Smooth muscle cell (in vitro differentiated cells): ENCODE results near the gene KIAA0232. TPM values are rescaled to one million over a fixed set of nuclear protein-coding genes. Genes with fewer than 3 reads are reported as not detected.

Source experiments
- DNase-seq: peaks from one replicate; lab custom pipeline; 2025; ENCODE audit not compliant: unreplicated experiment; lab: John Stamatoyannopoulos, UW
- H2AFZ ChIP-seq: fragments of 200-600 bp; sonication (generic); 2 replicates; pipeline ENCODE4 v1.6.0; 2016; ENCODE audit warnings: antibody characterized with exemption, low read depth, mild to moderate bottlenecking
- H3F3A ChIP-seq: fragments of 200-600 bp; sonication (generic); 2 replicates; pipeline ENCODE4 v1.6.0; 2017; ENCODE audit warnings: antibody characterized with exemption, low read depth
- H3K27ac ChIP-seq: fragments of 200-600 bp; sonication (generic); 2 replicates; pipeline ENCODE4 v1.5.1; 2016; ENCODE audit warnings: low read depth, mild to moderate bottlenecking
- H3K27me3 ChIP-seq: fragments of 200-600 bp; sonication (generic); 2 replicates; pipeline ENCODE4 v1.6.1; 2016; ENCODE audit warnings: low read depth, mild to moderate bottlenecking
- H3K36me3 ChIP-seq: fragments of 200-600 bp; sonication (generic); 2 replicates; pipeline ENCODE4 v1.5.1; 2016; ENCODE audit warnings: low read depth
- H3K4me1 ChIP-seq: fragments of 200-600 bp; sonication (generic); 2 replicates; pipeline ENCODE4 v1.5.1; 2016; ENCODE audit warnings: low read depth
- H3K4me2 ChIP-seq: fragments of 200-600 bp; sonication (generic); 2 replicates; pipeline ENCODE4 v1.6.0; 2016; ENCODE audit warnings: mild to moderate bottlenecking
- H3K4me3 ChIP-seq: fragments of 200-600 bp; sonication (generic); 2 replicates; pipeline ENCODE4 v1.5.1; 2016; ENCODE audit warnings: mild to moderate bottlenecking
- H3K79me2 ChIP-seq: fragments of 200-600 bp; sonication (generic); 2 replicates; pipeline ENCODE4 v1.6.0; 2016; ENCODE audit warnings: low read depth, mild to moderate bottlenecking
- H3K9ac ChIP-seq: fragments of 200-600 bp; sonication (generic); 2 replicates; pipeline ENCODE4 v1.6.0; 2016; ENCODE audit warnings: low read depth
- H3K9me3 ChIP-seq: fragments of 200-600 bp; sonication (generic); replicated peaks from 2 replicates; pipeline ENCODE4 v1.5.1; 2016; ENCODE audit warnings: low read depth
- H4K20me1 ChIP-seq: fragments of 200-600 bp; sonication (generic); 2 replicates; pipeline ENCODE4 v1.6.0; 2016; ENCODE audit warnings: low read depth
- WGBS: methylation state at CpG from one replicate; pipeline ENCODE4 v1.1.7; 2016; ENCODE audit warnings: low lambda C conversion rate; 5-methylcytosine and 5-hydroxymethylcytosine counted together
- polyA plus RNA-seq: library from polyadenylated mRNA; unstranded; fragments of >200 nt; fragmentation: Nextera tagmentation; extraction: Ambion mirVana; gene quantifications from 2 replicates; pipeline ENCODE4 v1.2.1, GENCODE V29; 2016
- total RNA-seq: library from RNA; depleted of rRNA; stranded (reverse); fragments of >200 nt; gene quantifications from 2 replicates; pipeline ENCODE4 v1.2.3, GENCODE V29; 2014
- TF ChIP-seq, protein P1 (sequence below): fragments of 200-600 bp; sonication (generic); IDR thresholded peaks from 2 replicates; pipeline ENCODE4 v1.5.1; 2017; ENCODE audit warnings: borderline replicate concordance, mild to moderate bottlenecking, antibody characterized with exemption; ENCODE audit not compliant: insufficient read depth, poor library complexity, severe bottlenecking

The KIAA0232 gene
- total and polyA plus RNA-seq, 2 experiments from 2014 or later, result 8.4 to 16.6 TPM

DNA sequence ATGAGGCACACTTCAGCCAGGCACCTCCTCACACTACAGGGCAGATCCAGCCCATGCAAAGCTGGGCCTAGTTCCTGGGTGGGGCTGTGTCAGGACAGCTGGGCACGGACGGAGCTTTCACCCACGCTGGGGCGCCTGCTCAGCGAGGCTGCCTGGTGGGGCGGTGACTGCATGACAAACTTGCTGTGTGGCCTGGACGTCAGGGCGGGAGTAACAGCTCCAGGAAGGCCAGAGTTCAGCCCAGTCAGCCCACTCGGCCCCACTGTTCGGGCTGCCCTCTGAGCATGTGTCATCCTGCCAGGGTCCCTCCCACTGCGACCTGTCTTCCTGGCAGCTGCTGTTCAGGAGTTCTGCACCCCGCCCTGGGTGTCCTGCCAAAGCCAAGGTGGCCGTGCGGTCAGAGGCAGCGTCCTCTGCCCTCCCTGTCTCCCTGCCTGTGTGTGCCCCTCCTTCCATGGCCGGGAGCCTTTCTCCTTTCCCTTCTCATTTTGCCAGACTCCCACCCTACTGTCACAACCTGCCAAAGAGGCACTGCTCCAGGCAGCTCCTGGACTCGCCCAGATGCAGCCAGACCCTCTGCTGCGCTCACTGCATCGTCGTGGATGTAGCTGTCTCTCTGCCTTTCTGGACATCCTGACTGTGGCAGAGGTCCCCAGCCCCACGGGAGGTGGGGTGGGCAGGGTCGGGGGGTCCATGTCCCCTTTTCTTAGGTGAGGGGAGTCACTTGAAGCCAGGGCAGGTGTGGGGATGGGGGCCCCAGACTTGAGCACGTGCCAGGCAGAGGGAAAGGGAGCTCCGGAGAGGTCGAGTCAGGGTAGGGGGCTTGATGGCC lies 33.0 kb upstream of the KIAA0232 start:
- no peaks in the 10 kb centered on the region for H3K36me3 ChIP-seq
- H3K9ac ChIP-seq, result no peak overlapping the region
- no peaks in the 10 kb centered on the region for H3K27me3 ChIP-seq
- H3K27ac ChIP-seq, result no peak overlapping the region
- H3K4me1 ChIP-seq, result no peaks in the 10 kb centered on the region
- H4K20me1 ChIP-seq, result no peaks in the 10 kb centered on the region
- TF ChIP-seq, protein P1, sequence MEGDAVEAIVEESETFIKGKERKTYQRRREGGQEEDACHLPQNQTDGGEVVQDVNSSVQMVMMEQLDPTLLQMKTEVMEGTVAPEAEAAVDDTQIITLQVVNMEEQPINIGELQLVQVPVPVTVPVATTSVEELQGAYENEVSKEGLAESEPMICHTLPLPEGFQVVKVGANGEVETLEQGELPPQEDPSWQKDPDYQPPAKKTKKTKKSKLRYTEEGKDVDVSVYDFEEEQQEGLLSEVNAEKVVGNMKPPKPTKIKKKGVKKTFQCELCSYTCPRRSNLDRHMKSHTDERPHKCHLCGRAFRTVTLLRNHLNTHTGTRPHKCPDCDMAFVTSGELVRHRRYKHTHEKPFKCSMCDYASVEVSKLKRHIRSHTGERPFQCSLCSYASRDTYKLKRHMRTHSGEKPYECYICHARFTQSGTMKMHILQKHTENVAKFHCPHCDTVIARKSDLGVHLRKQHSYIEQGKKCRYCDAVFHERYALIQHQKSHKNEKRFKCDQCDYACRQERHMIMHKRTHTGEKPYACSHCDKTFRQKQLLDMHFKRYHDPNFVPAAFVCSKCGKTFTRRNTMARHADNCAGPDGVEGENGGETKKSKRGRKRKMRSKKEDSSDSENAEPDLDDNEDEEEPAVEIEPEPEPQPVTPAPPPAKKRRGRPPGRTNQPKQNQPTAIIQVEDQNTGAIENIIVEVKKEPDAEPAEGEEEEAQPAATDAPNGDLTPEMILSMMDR, result no peak
- no peaks in the 10 kb centered on the region for H3F3A ChIP-seq
- no peak overlapping the region for H3K4me3 ChIP-seq
- H3K4me2 ChIP-seq, result peak overlapping the region; percentile 59
- H2AFZ ChIP-seq, result peak overlapping the region; percentile 54
- 68% methylated on average over 25 of the region's 25 CpGs for WGBS
- no peak for DNase-seq
- H3K9me3 ChIP-seq, result no peaks in the 10 kb centered on the region
- no peaks in the 10 kb centered on the region for H3K79me2 ChIP-seq

GRCh38 chr4:6750286-6751221 lies 32.0 kb upstream of the KIAA0232 start:
- no peak overlapping the region for H2AFZ ChIP-seq
- H4K20me1 ChIP-seq, result no peaks in the 10 kb centered on the region
- DNase-seq, result no peak
- H3K36me3 ChIP-seq, result no peaks in the 10 kb centered on the region
- WGBS, result 86% methylated on average over 20 of the region's 23 CpGs
- TF ChIP-seq, protein P1, result no peak
- no peaks in the 10 kb centered on the region for H3K4me1 ChIP-seq
- H3K4me3 ChIP-seq, result no peak overlapping the region
- H3K9me3 ChIP-seq, result no peaks in the 10 kb centered on the region
- no peak overlapping the region for H3K9ac ChIP-seq
- no peaks in the 10 kb centered on the region for H3F3A ChIP-seq
- no peaks in the 10 kb centered on the region for H3K27me3 ChIP-seq
- no peak overlapping the region for H3K4me2 ChIP-seq
- no peak overlapping the region for H3K27ac ChIP-seq
- H3K79me2 ChIP-seq, result no peaks in the 10 kb centered on the region

DNA sequence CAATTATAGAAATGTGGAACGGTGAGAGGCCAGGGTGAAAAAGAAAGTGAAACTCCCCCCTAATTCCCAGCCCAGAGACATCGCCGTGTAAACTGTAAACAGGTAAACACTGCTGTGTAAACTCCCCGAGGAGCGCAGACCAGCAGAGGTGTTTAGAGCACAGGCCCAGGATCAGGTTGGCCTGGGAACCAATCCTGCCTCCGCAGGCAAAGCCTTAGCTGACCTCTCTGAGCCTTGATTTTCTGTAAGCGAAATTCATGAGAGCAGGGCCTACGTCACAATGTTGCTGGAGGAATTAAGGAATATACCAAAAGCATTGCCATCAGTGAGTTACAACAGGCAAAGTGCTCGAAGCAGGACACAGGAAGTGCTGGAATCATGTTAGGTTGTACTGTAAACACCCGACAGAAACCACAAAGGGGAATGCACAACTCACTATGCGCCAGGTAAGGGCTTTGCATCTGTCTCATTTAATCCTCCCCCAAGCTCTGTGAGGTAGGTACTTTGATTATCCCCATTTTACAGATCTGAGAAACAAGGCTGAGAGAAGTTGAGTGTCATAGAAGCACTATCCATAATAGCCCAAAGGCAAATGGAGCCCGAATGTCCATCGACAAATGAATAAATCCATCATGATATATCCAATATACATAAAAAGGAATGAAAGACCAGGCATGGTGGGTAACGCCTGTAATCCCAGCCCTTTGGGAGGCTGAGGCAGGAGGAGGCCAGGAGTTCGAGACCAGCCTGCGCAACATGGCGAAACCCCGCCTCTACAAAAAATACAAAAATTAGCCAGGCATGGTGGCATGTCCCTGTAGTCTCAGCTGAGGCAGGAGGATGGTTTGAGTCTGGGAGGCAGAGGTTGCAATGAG lies 30.7 kb upstream of the KIAA0232 start:
- H3K27ac ChIP-seq, result no peak overlapping the region
- no peak overlapping the region for H3K4me2 ChIP-seq
- H3K79me2 ChIP-seq, result no peaks in the 10 kb centered on the region
- no peaks in the 10 kb centered on the region for H3K4me1 ChIP-seq
- H3K4me3 ChIP-seq, result no peak overlapping the region
- TF ChIP-seq, protein P1, result no peak
- H3K36me3 ChIP-seq, result no peaks in the 10 kb centered on the region
- no peaks in the 10 kb centered on the region for H3F3A ChIP-seq
- no peaks in the 10 kb centered on the region for H3K27me3 ChIP-seq
- no peak overlapping the region for H2AFZ ChIP-seq
- no peak overlapping the region for H3K9ac ChIP-seq
- no peaks in the 10 kb centered on the region for H3K9me3 ChIP-seq
- H4K20me1 ChIP-seq, result no peaks in the 10 kb centered on the region
- WGBS, result 83% methylated on average over 18 of the region's 18 CpGs
- DNase-seq, result no peak
